A172 (cell line): ENCODE data around the gene GMPR. TPM values are rescaled to one million over a fixed set of nuclear protein-coding genes. Genes with fewer than 3 reads are reported as not detected.
"Not testable (repeated sequence)": the region's sequence is repeated elsewhere in the genome, so short reads cannot be mapped to it uniquely, and the experiment has no call there.

ENCODE experiments used
- DNase-seq: peaks from one replicate; pipeline ENCODE4 v3.0.0-alpha.2; 2015; ENCODE audit warnings: low spot score
- total RNA-seq: library from RNA; depleted of rRNA; stranded (reverse); fragments of >200 nt; shearing (Covaris generic); gene quantifications from 2 replicates; pipeline ENCODE4 v1.2.3, GENCODE V29; 2014

Gene GMPR
- total RNA-seq, 1 experiment from 2014 or later = 6.6 TPM

GRCh38 chr6:16225062-16225731 is 13.2 kb upstream of the GMPR start:
- not testable (repeated sequence) for DNase-seq

- not testable (repeated sequence) for DNase-seq
Measured at GRCh38 chr6:16226117-16227047, 12.0 kb upstream of the GMPR start.

- no peak for DNase-seq
Measured at GRCh38 chr6:16227048-16227562, 11.3 kb upstream of the GMPR start.

- no peak for DNase-seq
Measured at GRCh38 chr6:16227605-16228004, 10.8 kb upstream of the GMPR start.

GRCh38 chr6:16228043-16228442 is 10.3 kb upstream of the GMPR start:
- DNase-seq = no peak

DNA sequence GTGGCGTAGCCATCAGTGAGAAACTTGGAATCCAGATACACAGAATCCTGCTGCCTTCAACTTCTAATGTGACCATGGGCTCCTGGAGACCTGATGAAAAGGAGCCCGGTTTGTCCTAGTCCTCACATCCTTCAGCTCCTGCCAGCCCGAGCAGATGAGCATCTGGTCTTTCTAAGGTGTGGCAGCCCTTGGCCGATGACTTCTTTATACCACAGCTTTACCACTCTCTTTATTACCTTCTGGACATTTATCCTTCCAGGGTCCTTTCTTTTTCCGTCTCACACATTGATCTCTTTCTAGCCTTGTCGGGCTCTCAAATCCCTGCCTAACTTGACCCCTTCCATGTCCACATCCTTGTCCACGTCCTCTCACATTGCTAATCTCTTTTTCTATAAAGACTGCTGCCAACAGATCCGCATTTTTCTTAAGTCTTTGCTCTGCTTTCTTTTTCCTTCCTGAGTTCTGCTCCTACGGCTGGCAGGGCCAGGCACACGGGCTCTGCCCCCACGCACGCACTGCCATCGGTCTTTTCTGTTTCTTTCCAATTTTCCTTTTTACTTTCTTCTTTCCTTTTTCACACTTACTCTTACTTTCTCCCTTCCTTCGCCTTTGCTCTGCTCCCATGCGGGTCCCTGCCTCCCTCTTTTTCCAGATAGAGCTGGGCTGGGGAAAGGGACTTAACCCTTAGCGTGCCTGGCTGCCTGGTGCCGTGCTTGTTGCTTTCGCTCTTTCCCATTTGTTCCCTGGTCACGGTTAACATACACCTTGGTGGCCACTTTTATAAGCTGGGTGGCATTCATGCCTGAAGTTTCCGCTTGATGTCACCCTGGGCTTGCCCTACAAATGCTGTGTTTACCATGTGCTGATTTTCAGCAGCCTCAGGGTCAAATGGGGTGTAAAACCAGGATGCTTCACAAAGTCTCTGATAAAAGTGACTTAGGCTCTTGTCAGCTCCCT is 9.4 kb upstream of the GMPR start:
- DNase-seq = no peak

DNA sequence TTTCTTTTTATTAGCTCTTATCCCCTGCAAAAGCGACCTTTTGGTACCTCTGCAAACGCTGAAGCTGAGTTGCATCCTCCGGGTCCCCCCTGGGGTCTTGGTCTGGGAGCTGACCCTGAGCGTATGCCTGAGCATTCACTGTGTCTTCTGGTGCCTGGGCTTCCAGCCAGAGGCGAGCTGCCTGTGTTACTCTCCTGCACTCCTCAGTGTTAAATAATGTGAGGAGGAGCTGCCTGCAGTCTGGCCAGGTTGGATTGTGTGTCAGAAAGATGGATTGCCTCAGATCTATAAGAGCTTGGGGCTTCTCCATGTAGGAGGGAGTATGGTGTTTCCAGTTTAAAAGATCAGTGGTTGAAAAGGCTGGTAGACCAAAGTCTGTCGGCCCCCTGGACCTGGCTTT is 8.7 kb upstream of the GMPR start:
- no peak for DNase-seq

- DNase-seq = no peak
Measured at GRCh38 chr6:16230953-16231352, 7.4 kb upstream of the GMPR start.

DNA sequence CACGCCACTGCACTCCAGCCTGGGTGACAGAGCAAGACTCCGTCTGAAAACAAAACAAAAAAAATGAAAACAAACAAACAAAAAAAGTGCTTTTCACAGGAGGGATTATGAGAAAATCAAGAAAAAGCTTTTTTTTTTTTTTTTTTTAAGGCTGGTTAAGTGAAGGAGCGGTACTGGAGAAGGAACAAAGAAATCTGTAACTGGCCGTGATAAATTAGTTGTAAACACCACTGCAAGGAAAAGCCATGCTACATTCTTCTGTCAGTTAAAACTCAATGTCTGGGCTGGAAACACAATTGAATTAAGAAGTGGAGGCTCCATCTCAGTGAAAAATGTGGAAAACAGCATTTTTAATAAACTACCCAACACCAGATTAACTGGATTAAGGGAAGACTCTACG is 6.3 kb upstream of the GMPR start:
- no peak for DNase-seq

DNA sequence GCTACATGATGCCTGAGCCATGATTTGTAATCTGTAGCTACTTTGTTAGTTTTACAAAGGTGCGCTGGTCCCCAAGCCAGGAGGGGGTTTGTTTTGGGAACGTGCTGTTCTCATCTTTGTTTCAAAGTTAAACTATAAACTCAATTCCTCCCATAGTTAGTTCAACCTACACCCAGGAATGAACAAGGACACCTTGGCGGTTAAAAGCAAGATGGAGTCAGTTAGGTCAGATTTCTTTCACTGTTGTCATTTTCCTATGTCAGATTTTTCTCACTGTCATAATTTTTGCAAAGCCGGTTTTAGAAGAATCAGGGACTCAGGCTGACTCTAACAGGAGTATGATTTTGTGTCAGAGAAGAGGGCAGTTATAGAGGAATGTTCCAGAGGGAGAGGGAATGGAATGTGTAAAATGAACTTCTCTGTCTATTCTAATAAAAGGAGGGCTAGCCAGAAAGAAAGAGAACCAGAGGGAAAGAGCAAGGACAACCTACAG is 2.3 kb upstream of the GMPR start:
- no peak for DNase-seq

- peak; percentile 14 for DNase-seq
Measured at GRCh38 chr6:16236631-16237199, 1.7 kb upstream of the GMPR start.

DNA sequence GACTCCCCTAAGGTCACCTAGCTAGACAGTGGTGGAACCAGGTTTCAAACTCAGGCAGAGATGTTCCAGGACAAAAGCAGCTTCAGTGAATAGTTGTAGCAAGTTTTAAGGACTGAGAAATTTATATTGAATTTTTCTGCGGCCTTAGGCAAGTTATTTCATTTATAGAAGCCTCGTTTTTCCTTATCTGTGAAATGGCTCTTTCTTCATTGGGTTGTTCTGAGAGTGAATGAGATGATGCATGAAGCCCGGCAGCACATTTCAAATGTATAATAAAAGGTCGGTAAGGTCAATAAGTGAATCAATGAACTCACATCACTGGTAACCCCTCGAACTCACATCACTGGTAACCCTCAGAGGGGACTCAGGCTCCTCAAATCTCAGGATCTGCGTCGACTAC is 1.1 kb upstream of the GMPR start:
- no peak for DNase-seq

- DNase-seq = peak; percentile 69
Measured at GRCh38 chr6:16238963-16239797, 793 bp downstream of the GMPR start.

DNA sequence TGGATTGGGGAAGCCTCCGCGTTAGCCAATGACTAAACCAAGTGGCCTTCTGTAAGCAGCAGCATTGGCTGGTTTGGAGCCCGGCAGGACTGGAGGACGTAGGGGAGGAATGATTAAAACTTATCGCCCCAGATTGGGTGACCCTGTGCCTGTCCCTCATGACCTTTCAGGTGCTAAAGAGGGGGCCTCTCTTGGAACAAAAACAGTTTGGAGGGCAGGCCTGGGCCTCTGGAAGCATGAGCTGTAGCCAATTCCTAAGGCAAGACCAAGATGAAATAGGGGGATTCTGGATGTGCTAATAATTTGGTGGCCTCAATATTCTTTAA is 1.4 kb downstream of the GMPR start:
- no peak for DNase-seq

GRCh38 chr6:16240589-16241320 is 2.4 kb downstream of the GMPR start:
- DNase-seq = no peak

- no peak for DNase-seq
Measured at GRCh38 chr6:16241321-16241689, 2.9 kb downstream of the GMPR start.

- peak; percentile 73 for DNase-seq
Measured at GRCh38 chr6:16243055-16243454, 4.7 kb downstream of the GMPR start.

DNA sequence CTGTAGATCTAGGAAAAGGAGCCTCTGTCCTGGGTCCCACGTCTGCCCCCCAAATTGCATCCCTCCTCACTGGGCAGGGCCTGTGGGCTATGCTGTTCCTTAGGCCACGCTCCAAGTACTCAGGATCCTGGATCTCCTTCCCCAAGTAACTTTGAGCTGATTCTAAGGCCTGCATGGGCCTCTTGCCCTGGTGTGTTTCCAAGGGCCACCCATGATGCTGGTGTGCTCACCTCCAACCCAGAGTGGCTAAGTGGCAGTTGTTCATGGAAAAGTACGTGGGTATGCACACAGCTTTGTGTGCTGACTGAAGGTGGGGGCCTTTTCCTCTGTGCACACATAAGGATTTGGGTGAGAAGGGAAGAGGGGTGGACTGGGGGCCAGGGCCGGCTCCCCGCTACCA is 5.3 kb downstream of the GMPR start:
- DNase-seq = no peak

- no peak for DNase-seq
Measured at GRCh38 chr6:16244446-16244845, 6.1 kb downstream of the GMPR start.
